Loucy (cell line): ENCODE data around the gene ATP13A3.

ENCODE experiments used
- EZH2phosphoT487 ChIP-seq: fragments of 200-600 bp; IDR thresholded peaks from 2 replicates; pipeline ENCODE4 v1.6.1; 2018; ENCODE audit warnings: antibody characterized with exemption, mild to moderate bottlenecking, moderate library complexity, borderline replicate concordance
- TF ChIP-seq, protein P1 (sequence below): fragments of 200-600 bp; sonication (generic); conservative IDR thresholded peaks from 2 replicates; pipeline ENCODE4 v1.5.1; 2014; ENCODE audit warnings: mild to moderate bottlenecking, antibody characterized with exemption, low read length

DNA sequence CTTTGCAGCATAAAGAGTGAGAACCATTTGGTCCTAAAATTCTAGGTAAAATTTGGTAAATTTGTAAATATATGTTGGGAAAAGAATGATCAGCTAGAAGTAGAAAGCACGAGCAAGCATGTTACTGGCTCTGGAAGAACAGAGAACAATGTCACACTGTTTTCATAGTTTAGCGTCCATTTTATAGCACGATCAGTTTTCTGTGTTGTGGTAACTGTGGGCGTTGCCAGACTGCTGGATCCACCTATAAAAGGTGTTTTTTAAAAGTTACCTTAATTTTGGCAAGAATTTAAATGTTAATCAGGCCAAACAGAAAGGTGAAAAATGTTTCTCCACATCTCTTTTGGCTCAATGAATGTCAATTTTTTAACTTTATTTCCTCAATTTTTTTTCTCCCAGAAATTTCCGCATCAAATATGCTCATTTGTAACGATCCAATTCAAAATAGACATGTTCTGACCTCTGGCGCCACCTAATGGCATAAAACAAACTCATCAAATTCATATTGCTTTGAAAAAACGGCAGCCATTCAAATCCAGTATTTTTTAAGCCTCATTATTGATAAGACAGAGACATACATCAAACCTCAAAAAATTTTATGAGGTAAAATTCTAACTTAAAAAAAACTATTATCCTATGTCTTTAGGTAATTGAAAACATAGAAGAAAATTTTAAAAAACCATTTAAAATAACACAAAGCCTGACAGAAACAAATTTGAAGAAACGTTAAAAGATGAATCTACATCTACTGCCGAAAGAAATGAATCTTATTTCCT lies 82.2 kb downstream of the ATP13A3 start:
- TF ChIP-seq, protein P1, sequence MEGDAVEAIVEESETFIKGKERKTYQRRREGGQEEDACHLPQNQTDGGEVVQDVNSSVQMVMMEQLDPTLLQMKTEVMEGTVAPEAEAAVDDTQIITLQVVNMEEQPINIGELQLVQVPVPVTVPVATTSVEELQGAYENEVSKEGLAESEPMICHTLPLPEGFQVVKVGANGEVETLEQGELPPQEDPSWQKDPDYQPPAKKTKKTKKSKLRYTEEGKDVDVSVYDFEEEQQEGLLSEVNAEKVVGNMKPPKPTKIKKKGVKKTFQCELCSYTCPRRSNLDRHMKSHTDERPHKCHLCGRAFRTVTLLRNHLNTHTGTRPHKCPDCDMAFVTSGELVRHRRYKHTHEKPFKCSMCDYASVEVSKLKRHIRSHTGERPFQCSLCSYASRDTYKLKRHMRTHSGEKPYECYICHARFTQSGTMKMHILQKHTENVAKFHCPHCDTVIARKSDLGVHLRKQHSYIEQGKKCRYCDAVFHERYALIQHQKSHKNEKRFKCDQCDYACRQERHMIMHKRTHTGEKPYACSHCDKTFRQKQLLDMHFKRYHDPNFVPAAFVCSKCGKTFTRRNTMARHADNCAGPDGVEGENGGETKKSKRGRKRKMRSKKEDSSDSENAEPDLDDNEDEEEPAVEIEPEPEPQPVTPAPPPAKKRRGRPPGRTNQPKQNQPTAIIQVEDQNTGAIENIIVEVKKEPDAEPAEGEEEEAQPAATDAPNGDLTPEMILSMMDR, result peak; percentile 91
- no peak for TF ChIP-seq EZH2phosphoT487
